EH (cell line): Measurements from ENCODE around the gene PRMT5.

Source experiments
- DNase-seq: peaks from one replicate; pipeline ENCODE4 v3.0.0-alpha.2; 2015; ENCODE audit warnings: low read depth

The PRMT5 gene

DNA sequence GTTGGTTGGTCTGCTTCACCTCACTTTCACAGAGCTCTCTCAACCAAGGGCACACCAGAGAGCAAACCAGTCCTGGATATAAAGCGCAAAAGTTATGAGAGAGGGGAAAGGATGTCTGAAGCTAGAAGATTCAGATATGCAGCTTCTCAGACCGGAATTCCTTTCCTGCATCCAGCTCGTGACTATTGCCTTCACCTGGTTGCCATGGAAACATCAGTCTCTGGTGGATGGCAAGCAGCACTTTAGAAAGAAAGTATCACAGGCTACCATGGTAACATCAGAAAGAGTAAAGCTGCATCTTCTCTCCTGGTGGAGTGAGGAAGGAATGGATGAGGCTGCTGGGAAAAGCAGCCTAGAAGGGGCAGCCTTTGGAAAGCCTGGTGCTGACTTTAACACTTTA, 32.4 kb downstream of the PRMT5 start:
- no peak for DNase-seq

DNA sequence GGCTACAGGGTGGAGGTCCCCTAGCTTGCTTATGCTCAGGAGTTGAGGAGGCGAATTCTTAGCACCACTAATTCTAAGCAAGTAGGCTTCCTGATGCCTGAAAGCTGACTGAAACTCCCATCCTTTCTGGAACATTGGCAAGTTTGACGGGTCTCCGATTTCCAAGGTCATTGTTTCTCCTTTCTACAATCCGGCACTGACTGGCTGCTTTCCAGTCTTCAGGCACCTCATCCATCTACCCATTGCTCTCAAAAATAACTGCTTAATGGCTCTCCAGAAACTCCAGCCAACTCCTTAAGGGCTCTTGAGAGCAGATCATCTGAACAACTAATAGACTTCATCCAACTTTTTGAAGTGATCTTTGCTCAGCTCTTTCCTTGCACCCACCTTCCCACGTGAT, 32.8 kb downstream of the PRMT5 start:
- DNase-seq = no peak

DNA sequence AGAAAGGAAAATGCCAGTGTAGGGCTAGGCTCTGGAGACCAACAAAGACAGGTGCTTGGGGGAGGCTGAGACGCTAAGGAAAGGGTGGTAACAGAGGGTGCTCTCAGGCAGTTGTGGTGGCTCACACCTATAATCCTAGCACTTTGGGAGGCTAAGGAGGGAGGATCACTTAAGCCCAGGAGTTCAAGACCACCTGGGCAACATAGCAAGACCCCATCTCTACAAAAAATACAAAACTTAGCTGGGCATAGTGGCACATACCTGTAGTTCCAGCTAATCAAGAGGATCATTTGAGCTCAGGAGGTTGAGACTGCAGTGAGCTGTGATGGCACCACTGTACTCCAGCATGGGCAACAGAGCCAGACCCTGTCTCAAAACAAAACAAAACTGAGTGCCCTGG, 33.8 kb downstream of the PRMT5 start:
- DNase-seq = no peak

DNA sequence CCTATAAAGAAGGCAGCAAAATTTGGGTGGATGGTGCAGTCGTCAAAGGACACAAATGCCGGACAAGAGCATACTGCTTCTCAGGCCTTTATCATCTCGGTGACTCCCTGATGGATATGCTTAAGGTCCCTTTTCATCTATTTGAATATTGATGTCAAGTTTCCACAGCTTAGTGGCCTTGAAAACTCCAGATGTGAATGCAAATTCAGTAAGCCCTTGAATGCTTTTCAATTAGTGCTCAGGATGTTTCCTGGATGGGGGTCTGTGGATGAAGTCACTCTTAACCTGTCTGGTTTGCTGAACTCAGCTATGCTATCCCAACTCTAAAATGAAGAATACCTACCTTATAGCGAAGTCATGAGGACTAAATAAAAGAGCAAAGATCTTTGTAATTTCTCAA, 35.5 kb downstream of the PRMT5 start:
- no peak for DNase-seq

DNA sequence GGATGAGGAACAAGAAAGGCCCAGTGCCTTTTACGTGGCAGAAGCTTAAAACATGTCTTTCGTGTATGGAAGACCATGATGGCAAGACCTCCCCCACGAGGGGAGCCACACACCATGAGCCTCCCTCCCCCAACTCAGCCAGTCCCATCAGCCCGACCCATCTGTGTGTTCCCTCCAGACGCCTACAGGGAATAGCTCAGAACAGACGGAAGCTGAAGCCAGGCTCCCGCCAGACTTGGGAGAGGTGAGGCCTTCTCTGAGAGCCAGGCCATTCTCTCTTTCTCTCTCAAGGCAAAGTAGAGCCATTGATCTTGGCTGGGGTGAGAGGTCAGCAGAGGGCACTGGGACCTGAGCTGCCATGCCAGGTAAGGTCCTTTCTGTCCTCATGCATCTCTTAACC, 36.7 kb downstream of the PRMT5 start:
- DNase-seq = no peak

DNA sequence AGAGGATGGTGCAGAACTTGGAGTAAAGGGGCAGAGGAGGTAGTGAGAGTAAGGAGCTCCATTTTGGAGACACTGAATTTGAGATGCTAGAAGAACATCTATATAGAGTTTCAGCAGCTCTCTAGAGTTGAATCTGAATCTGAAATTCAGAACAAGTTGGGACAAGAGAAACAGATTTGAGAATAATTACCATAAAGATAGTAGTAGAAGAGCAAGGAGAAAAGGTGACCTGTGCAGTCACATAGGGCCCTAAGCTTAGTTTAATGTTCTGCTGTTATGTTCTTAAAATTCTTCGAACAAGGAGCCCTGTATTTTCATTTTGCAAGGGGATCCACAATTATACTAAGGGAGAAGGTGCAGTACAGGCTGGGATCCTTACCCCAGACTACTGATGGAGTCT, 38.8 kb downstream of the PRMT5 start:
- DNase-seq = no peak

DNA sequence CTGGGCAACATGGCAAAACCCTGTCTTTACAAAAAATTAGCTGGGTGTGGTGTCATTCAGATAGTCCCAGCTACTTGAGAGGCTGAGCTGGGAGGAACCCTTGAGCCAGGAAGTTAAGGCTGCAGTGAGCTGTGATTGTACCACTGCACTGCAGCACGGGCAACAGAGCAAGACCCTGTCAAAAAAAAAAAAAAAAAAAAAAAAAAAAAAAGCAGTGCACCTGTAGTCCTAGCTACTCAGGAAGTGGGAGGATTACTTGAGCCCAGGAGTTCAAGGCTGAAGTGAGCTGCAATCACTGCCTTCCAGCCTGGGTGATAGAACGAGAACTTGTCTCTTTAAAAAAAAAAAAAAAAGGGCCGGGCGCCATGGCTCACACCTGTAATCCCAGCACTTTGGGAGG, 40.5 kb downstream of the PRMT5 start:
- no peak for DNase-seq

DNA sequence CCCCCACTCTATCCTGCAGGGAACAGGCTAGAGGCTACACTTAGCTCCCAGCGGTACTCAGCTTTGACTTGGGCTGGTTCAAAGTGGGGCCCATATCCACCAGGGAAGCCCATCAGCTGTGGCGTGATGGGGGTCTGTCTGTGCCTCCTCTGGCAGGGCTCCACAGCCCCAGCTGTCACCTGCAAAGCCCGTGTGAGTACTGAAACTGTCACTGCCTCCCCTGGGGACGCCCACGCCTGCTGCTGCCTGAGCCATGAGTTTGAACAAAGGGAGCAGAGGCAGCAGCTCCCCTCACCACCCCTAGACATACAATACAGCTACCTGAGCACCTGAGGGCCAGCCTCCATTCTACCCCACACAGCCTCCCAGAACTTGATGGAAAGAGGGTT, 41.2 kb downstream of the PRMT5 start:
- no peak for DNase-seq

DNA sequence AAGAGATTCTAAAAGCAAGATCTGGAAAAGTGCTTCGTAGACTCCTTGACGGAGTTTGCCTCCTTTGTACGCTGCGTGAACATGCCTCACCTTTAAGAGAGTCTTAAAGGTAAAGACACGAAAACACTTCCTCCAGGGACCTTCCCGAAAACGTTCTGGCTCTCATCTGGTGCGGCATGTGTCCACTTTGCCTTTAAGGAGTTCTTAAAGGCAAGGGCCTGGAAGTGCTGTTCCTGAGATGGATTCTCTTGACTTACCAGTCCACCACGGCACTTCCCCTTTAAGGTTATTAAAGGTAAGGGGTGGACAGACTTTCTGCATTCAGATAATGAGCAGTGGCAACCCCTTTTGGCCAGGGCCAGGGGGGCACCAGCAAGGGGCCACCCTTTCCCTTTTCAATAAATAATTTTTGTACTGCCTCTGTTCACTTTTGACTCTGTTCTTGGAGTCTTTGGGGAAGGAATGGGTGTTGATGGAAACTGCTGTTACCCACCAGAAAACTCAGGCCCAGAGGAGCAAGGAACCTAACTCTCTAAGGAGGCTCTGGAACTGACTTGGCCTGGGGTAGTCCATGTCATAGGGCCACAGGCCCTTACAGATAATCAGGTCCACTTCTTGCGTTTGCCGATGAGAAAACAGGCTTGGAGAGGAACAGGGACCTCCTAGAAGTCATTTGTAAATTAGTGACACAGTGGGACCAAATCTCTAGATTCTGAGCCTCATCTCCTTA, 41.8 kb downstream of the PRMT5 start:
- peak; percentile 91 for DNase-seq

DNA sequence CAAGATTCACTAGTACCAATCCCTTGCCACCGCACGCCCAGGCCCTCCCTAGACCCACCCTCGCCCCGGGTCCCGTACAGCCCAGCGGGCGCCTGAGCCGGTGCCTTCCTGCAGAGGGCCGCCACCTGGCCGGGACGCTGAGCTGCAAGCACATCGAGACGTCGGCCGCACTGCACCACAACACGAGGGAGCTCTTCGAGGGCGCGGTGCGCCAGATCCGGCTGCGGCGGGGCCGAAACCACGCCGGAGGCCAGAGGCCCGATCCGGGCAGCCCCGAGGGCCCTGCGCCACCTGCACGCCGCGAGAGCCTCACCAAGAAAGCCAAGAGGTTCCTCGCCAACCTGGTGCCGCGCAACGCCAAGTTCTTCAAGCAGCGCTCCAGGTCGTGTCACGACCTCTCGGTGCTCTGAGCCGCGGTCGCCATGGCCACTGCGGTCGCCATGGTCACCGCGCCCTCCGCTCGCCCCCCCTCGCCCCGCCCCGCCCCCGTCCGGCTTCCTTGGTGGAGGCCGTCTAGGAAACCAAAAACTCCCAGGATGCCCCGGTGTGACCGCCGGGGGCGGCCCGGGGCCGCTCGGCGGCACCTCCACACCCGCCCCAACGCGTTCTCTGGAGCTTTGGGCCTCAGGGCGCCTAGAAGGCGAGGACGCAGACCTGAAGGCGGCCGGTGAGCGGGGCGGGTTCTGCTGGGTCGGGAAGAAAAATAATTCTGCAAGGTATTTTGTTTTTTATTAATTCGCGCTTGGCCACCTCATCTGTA, 42.5 kb downstream of the PRMT5 start:
- DNase-seq = peak; percentile 76

DNA sequence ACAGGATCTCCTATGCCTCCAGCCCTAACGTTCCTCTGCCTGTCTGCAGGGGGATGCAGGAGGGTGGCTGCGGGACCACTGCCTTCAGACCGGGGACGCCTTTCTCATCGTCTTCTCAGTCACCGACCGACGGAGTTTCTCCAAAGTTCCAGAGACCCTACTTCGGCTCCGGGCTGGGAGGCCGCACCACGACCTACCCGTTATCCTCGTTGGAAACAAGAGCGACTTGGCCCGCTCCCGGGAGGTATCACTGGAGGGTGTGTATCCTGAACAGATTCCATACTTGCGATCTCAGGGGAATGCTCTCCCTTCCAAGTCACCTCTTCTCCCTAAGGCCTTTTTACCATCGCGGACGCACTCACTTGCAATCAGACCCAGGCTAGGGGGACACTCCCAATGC, 43.2 kb downstream of the PRMT5 start:
- DNase-seq = no peak

DNA sequence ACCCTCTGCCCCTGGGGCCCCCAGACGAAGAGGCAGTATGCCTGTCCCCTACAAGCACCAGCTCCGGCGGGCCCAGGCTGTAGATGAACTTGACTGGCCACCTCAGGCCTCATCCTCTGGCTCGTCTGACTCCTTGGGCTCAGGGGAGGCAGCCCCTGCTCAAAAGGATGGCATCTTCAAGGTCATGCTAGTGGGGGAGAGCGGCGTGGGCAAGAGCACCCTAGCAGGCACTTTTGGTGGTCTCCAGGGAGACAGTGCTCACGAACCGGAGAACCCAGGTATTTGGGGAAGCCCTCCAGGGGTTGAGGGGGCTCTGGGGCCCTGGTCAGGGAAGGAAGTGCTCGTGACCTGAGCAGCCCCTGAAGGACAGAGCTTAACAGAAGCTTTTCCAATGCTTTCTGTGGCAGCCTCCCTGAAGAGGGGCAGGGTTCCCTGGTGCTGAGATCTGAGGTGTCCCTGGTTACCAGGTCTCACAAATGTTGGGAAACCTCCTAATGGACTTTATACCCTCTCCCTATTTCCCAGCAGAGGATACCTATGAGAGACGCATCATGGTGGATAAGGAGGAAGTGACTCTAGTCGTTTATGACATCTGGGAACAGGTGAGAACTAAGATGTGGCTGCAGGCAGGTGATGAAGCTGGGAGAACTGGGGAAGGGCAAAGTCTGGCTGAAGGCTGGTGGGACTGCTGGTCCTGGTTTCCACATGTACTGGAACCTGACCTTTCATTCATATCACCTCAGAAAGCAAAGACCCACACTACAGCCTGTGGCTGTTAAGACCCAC, 44.2 kb downstream of the PRMT5 start:
- DNase-seq = no peak

DNA sequence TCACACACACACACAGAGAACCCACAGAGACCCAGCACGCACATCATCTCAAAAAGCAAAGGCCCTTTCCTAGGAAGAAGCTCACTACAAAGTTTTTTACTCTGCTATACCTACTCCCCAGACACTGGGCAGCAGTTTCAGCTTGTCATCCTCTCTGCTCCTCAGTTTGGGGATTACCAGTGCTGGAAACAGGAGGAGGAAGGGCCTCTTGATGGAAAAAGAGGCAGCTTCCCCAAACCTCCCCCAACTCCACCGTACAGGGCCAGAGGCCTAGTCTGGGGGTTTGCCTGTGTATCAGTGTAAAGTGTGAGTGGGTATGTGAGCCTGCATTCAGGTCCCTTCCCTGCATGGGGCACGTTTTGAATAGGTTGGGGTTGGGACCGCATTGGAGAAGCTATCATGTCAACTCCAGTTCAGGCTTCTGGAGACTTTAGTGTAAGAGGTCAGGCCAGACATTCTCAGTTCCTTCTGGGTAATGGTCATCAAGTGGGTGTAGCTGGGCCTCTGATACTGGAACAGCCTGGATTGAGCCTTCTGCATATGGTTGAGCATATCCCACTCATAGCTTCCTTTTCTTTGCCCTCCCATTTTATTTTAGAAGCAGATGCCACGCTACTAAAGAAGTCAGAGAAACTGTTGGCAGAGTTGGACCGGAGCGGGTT, 45.0 kb downstream of the PRMT5 start:
- DNase-seq = no peak

DNA sequence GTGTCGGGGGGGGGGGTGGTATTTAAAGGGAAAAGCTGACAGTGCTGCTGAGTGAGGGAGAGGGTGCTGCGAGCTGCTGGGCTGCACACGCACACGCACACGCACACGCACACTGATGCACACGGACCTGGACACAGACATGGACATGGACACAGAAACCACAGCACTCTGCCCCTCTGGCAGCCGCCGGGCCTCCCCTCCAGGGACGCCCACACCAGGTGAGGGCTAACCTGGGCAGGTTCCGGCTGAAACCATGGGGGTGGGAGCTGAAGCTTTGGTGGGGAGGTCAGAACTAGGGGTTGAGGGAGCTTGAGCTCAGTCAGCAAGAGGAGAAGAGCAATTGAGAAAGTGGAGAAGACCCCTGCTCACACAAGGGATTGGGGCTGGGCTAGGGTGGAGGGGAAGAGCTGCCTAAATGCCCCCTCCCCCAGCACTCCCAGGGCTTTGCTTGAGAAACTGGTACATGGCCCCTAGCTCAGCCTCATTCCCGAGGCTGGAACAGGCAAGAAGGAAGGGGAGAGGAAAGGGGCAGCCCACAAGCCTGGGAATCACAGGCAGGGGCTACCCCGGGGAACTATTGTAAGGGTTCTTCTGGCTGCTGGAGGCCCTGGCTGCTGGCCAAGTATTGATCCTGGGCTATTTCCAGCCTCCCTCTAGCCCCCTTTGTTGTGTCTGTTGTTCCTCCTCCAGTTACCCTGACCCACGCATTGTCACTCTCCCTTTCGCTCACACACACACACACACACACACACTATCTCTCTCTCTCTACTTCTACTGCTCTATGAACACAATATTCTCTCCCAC, 45.8 kb downstream of the PRMT5 start, which contains the start of gene REM2:
TSS of gene REM2 (plus strand) at position 50 of the 804 bp plus-strand sequence. CDS start at position 116, 66 bp downstream.
- no peak for DNase-seq

DNA sequence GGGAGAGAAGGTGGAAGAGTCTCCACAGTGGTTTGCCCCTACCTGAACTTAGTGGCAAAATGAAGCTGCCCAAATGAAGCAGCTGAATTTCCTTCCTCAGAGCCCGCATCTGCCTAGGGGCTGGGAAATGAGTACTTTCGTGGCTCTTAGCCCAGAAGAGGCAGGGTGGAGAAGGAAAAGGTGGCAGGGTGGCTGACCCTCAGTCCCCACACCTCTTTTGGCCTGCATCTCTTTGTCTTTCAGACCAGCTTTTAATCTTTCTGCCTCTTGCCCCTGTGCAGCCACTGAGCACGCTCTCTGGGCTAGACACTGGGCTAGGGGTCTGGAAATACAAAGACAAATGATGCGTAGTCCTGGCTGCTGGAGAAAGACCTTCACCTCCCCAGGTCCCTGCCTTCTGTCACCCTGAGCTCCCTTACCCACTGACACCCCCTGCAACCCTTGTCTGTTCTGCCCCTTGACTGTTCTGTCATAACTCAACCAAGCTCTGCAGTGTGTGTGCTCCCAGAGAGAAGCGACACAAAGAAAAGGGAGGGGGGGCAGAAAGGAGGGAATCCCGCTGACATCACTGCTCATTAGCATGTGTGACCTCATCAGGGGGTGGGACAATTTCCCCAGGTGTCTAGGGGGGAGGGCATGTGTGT, 46.5 kb downstream of the PRMT5 start:
- peak; percentile 43 for DNase-seq

DNA sequence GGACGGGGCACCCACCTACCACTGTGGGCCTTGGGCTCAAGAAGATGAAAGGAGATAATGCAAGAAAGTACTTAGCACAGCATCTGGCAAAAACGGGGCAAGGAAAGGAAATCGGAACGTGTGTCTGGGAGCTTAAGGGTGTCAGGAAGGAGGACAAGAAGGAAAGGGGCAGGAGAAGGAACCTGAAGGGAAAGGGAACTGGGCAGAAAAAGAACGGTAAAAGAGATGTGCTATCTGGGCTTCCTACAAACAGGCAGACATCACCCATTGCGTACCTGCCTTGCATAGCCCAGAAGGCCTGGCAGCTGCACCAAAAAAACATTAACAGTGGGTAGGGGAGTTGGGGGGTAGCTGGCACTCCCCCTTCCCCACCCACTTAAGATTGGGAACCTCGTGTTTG, 47.1 kb downstream of the PRMT5 start:
- DNase-seq = no peak

DNA sequence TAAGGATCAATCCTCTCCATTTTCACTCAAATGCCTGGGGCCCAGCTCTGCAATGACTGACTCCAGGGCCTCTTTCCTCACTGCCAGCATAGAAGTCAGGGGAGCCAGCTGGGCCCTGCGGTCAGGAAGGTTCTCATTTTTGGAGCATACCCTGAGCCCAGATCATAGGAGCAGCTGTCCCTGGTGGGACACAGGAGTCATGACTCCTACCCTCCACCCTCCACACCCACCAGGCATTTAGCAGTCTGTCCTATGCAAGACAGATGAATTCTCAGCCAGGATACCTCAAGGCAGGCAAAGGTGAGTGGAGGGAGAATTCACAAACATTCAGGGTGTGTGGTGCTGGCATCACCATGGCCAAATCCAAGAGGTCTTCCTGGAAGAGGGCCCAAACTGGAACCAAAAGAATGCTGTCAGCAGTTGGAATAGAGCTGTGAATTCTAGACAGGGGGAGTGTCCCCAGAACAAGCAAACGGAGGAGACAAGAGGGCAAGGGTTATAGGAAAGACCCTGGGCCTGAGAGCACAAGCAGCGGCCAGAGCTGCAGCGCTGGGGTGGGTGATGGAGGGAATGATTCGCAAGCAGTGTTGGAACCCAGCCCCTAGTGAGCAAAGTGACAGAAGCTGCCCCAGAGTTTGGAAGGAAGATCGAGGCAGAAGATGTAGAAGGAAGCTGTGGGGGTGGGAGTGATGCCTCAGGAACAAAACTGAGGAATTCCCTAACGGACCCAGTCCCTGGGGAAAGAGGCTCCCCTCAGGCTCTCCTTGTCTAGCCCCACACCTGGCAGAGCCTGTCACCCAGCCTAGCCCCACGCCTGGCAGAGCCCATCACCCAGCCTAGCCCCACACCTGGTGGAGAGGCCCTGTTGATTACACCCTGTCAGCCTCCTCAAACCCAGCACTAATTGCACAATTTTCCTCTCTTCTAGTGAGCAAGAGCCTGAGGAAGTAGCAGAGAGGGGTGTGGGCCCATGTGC, 50.6 kb downstream of the PRMT5 start:
- DNase-seq = no peak

DNA sequence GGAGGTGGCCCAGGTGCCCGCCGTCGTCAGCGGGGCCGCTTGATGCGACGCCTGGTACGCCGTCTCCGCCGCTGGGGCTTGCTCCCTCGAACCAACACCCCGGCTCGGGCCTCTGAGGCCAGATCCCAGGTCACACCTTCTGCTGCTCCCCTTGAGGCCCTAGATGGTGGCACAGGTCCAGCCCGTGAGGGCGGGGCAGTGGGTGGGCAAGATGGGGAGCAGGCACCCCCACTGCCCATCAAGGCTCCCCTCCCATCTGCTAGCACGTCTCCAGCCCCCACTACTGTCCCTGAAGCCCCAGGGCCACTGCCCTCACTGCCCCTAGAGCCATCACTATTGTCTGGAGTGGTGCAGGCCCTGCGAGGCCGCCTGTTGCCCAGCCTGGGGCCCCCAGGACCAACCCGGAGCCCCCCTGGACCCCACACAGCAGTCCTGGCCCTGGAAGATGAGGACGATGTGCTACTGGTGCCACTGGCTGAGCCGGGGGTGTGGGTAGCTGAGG, 52.1 kb downstream of the PRMT5 start:
- no peak for DNase-seq

DNA sequence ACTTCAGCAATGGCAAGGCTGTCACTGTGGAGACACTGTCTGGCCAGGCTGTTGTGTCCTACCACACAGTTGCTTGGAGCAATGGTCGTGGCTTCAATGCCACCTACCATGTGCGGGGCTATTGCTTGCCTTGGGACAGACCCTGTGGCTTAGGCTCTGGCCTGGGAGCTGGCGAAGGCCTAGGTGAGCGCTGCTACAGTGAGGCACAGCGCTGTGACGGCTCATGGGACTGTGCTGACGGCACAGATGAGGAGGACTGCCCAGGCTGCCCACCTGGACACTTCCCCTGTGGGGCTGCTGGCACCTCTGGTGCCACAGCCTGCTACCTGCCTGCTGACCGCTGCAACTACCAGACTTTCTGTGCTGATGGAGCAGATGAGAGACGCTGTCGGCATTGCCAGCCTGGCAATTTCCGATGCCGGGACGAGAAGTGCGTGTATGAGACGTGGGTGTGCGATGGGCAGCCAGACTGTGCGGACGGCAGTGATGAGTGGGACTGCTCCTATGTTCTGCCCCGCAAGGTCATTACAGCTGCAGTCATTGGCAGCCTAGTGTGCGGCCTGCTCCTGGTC, 53.3 kb downstream of the PRMT5 start:
- DNase-seq = no peak
